Loucy (cell line): ENCODE results near the gene PERCC1.

Experiments used
- H2AFZ ChIP-seq: fragments of 200-600 bp; sonication (generic); 2 replicates; pipeline ENCODE4 v1.6.0; 2016; ENCODE audit warnings: antibody characterized with exemption, mild to moderate bottlenecking, low read length, moderate library complexity
- H3F3A ChIP-seq: fragments of 200-600 bp; 2 replicates; pipeline ENCODE4 v1.6.0; 2016; ENCODE audit warnings: antibody characterized with exemption, low read depth, mild to moderate bottlenecking
- H3K27me3 ChIP-seq: fragments of 200-600 bp; sonication (generic); 2 replicates; pipeline ENCODE4 v1.6.1; 2014; ENCODE audit warnings: low read length, mild to moderate bottlenecking; ENCODE audit not compliant: insufficient read depth, poor library complexity, severe bottlenecking
- H3K36me3 ChIP-seq: fragments of 200-600 bp; sonication (generic); 2 replicates; pipeline ENCODE4 v1.6.1; 2016; ENCODE audit warnings: low read length; ENCODE audit not compliant: insufficient read depth
- H3K4me1 ChIP-seq: fragments of 200-600 bp; sonication (generic); 2 replicates; pipeline ENCODE4 v1.5.1; 2014; ENCODE audit warnings: low read length, mild to moderate bottlenecking; ENCODE audit not compliant: insufficient read depth, poor library complexity, severe bottlenecking
- H3K4me2 ChIP-seq: fragments of 200-600 bp; sonication (generic); 2 replicates; pipeline ENCODE4 v1.6.0; 2014; ENCODE audit warnings: antibody characterized with exemption, low read length, low read depth, mild to moderate bottlenecking; ENCODE audit not compliant: poor library complexity, severe bottlenecking
- H3K4me3 ChIP-seq: fragments of 200-600 bp; sonication (generic); 2 replicates; pipeline ENCODE4 v1.5.1; 2014; ENCODE audit warnings: low read length, mild to moderate bottlenecking, mixed read lengths; ENCODE audit not compliant: poor library complexity, severe bottlenecking
- H3K79me2 ChIP-seq: fragments of 200-600 bp; sonication (generic); 2 replicates; pipeline ENCODE4 v1.6.1; 2014; ENCODE audit warnings: low read length; ENCODE audit not compliant: insufficient read depth
- H3K9ac ChIP-seq: fragments of 200-600 bp; sonication (generic); 2 replicates; pipeline ENCODE4 v1.6.0; 2014; ENCODE audit warnings: mild to moderate bottlenecking, low read depth, low read length, moderate library complexity; ENCODE audit not compliant: poor library complexity, severe bottlenecking
- H3K9me2 ChIP-seq: fragments of 200-600 bp; sonication (generic); replicated peaks from 2 replicates; pipeline ENCODE4 v1.6.1; 2016; ENCODE audit warnings: low read depth, low read length, mixed read lengths
- H3K9me3 ChIP-seq: fragments of 200-600 bp; sonication (generic); 2 replicates; pipeline ENCODE4 v1.6.1; 2014; ENCODE audit warnings: mild to moderate bottlenecking, antibody characterized with exemption, low read length, low read depth; ENCODE audit not compliant: insufficient read depth
- H4K20me1 ChIP-seq: fragments of 200-600 bp; sonication (generic); 2 replicates; pipeline ENCODE4 v1.6.0; 2014; ENCODE audit warnings: antibody characterized with exemption, low read length, mild to moderate bottlenecking; ENCODE audit not compliant: insufficient read depth, poor library complexity, severe bottlenecking
- CTCF ChIP-seq: fragments of 200-600 bp; sonication (generic); conservative IDR thresholded peaks from 2 replicates; pipeline ENCODE4 v1.5.1; 2014; ENCODE audit warnings: mild to moderate bottlenecking, antibody characterized with exemption, low read length
- EZH2phosphoT487 ChIP-seq: fragments of 200-600 bp; IDR thresholded peaks from 2 replicates; pipeline ENCODE4 v1.6.1; 2018; ENCODE audit warnings: antibody characterized with exemption, mild to moderate bottlenecking, moderate library complexity, borderline replicate concordance

PERCC1 gene

GRCh38 chr16:1448536-1449116 lies 17.7 kb downstream of the PERCC1 start:
- no peak overlapping the region for H3K4me3 ChIP-seq
- no peaks in the 10 kb centered on the region for H3K79me2 ChIP-seq
- H3K4me2 ChIP-seq = no peak overlapping the region
- H3K9me3 ChIP-seq = no peaks in the 10 kb centered on the region
- no peaks in the 10 kb centered on the region for H4K20me1 ChIP-seq
- H3K9ac ChIP-seq = no peak overlapping the region
- TF ChIP-seq EZH2phosphoT487 = no peak
- TF ChIP-seq CTCF = no peak
- no peaks in the 10 kb centered on the region for H3K27me3 ChIP-seq
- no peaks in the 10 kb centered on the region for H3F3A ChIP-seq
- no peaks in the 10 kb centered on the region for H3K9me2 ChIP-seq
- no peaks in the 10 kb centered on the region for H3K36me3 ChIP-seq
- no peaks in the 10 kb centered on the region for H3K4me1 ChIP-seq
- H2AFZ ChIP-seq = no peak overlapping the region

DNA sequence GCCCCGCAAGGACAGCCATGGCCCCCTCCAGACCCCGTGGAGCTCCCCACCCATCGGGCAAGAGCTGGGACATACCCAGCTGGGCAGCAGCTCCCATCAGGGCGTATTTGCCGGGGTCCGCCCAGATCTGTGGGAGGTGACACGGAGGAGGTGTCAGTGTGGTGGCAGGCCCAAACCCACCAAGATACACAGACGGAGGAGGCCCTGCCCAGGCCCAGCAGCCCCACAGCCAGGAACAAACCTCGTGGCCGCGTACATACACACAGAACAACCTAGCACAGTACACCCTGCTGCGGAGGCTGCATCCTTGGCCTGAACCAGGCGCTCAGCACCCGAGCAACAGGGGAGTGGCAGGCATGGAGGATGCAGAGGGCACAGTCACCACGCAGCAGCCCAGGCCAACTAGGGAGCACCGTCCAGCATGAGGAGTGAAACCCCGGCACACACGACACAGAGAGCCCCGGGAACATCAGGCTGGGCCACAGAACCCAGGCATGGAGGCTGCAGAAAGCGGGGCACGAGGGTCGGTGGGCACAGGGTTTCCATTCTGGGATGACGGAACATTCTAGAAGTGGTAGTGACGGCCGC lies 18.4 kb downstream of the PERCC1 start:
- no peaks in the 10 kb centered on the region for H3F3A ChIP-seq
- no peaks in the 10 kb centered on the region for H3K79me2 ChIP-seq
- H4K20me1 ChIP-seq = no peaks in the 10 kb centered on the region
- no peaks in the 10 kb centered on the region for H3K9me2 ChIP-seq
- TF ChIP-seq EZH2phosphoT487 (no peak), CTCF (no peak)
- no peak overlapping the region for H3K4me2 ChIP-seq
- H3K4me3 ChIP-seq = no peak overlapping the region
- H2AFZ ChIP-seq = no peak overlapping the region
- H3K4me1 ChIP-seq = no peaks in the 10 kb centered on the region
- H3K9ac ChIP-seq = no peak overlapping the region
- no peaks in the 10 kb centered on the region for H3K36me3 ChIP-seq
- no peaks in the 10 kb centered on the region for H3K9me3 ChIP-seq
- no peaks in the 10 kb centered on the region for H3K27me3 ChIP-seq

GRCh38 chr16:1450218-1450617 lies 19.3 kb downstream of the PERCC1 start:
- H3K36me3 ChIP-seq = no peaks in the 10 kb centered on the region
- no peaks in the 10 kb centered on the region for H3F3A ChIP-seq
- H3K79me2 ChIP-seq = no peaks in the 10 kb centered on the region
- H3K9me2 ChIP-seq = no peaks in the 10 kb centered on the region
- H3K27me3 ChIP-seq = no peaks in the 10 kb centered on the region
- H3K4me3 ChIP-seq = no peak overlapping the region
- TF ChIP-seq EZH2phosphoT487 = no peak
- no peak for TF ChIP-seq CTCF
- H3K4me2 ChIP-seq = no peak overlapping the region
- no peaks in the 10 kb centered on the region for H3K4me1 ChIP-seq
- H3K9me3 ChIP-seq = no peaks in the 10 kb centered on the region
- no peak overlapping the region for H2AFZ ChIP-seq
- no peak overlapping the region for H3K9ac ChIP-seq
- no peaks in the 10 kb centered on the region for H4K20me1 ChIP-seq
